H9 (cell line): ENCODE data around the gene GSAP. TPM values are rescaled to one million over a fixed set of nuclear protein-coding genes. Genes with fewer than 3 reads are reported as not detected.

Experiments used
- DNase-seq: peaks from one replicate; pipeline ENCODE4 v3.0.0-alpha.2; 2017
- H2AFZ ChIP-seq: one replicate; pipeline ENCODE4 v1.6.1; 2013; ENCODE audit warnings: mild to moderate bottlenecking, low read length, control low read depth, moderate library complexity
- H2AK5ac ChIP-seq: 2 replicates; pipeline ENCODE4 v1.6.1; 2013; ENCODE audit warnings: low read length, control low read depth, mixed read lengths; ENCODE audit not compliant: insufficient read length
- H2BK120ac ChIP-seq: one replicate; pipeline ENCODE4 v1.6.1; 2013; ENCODE audit warnings: low read depth, mild to moderate bottlenecking, low read length, control low read depth, inconsistent platforms; ENCODE audit not compliant: poor library complexity, severe bottlenecking
- H2BK12ac ChIP-seq: 2 replicates; pipeline ENCODE4 v1.6.1; 2013; ENCODE audit warnings: low read length, control low read depth, mixed read lengths, low read depth; ENCODE audit not compliant: insufficient read length
- H2BK15ac ChIP-seq: 2 replicates; pipeline ENCODE4 v1.6.1; 2013; ENCODE audit warnings: low read depth, low read length, control low read depth
- H2BK20ac ChIP-seq: one replicate; pipeline ENCODE4 v1.6.1; 2013; ENCODE audit warnings: low read depth, mild to moderate bottlenecking, low read length, control low read depth, inconsistent platforms; ENCODE audit not compliant: poor library complexity, severe bottlenecking
- H2BK5ac ChIP-seq: 2 replicates; pipeline ENCODE4 v1.6.1; 2013; ENCODE audit warnings: low read length, control low read depth, mixed read lengths; ENCODE audit not compliant: insufficient read length
- H3K14ac ChIP-seq: 2 replicates; pipeline ENCODE4 v1.6.1; 2013; ENCODE audit warnings: low read length, control low read depth; ENCODE audit not compliant: insufficient read depth
- H3K18ac ChIP-seq: 2 replicates; pipeline ENCODE4 v1.6.1; 2013; ENCODE audit warnings: low read depth, mild to moderate bottlenecking, mixed read lengths, low read length, control low read depth; ENCODE audit not compliant: insufficient read length
- H3K23ac ChIP-seq: 2 replicates; pipeline ENCODE4 v1.6.1; 2013; ENCODE audit warnings: low read length, control low read depth, mixed read lengths, low read depth; ENCODE audit not compliant: insufficient read length
- H3K23me2 ChIP-seq: 2 replicates; pipeline ENCODE4 v1.6.1; 2013; ENCODE audit warnings: low read depth, mild to moderate bottlenecking, mixed read lengths, low read length, control low read depth; ENCODE audit not compliant: insufficient read length, poor library complexity, severe bottlenecking
- H3K27ac ChIP-seq: 2 replicates; pipeline ENCODE4 v1.5.1; 2013; ENCODE audit warnings: low read length, control low read depth, mixed read lengths, low read depth; ENCODE audit not compliant: insufficient read length
- H3K27me3 ChIP-seq: 2 replicates; pipeline ENCODE4 v1.6.1; 2013; ENCODE audit warnings: low read length, control low read depth, inconsistent platforms; ENCODE audit not compliant: insufficient read depth
- H3K4ac ChIP-seq: 2 replicates; pipeline ENCODE4 v1.6.1; 2013; ENCODE audit warnings: low read depth, mild to moderate bottlenecking, control low read depth, inconsistent platforms, low read length, moderate library complexity
- H3K4me1 ChIP-seq: 2 replicates; pipeline ENCODE4 v1.6.1; 2013; ENCODE audit warnings: low read length, control low read depth, inconsistent platforms; ENCODE audit not compliant: insufficient read depth
- H3K4me2 ChIP-seq: 2 replicates; pipeline ENCODE4 v1.6.1; 2013; ENCODE audit warnings: low read length, control low read depth, mixed read lengths; ENCODE audit not compliant: insufficient read length, insufficient read depth
- H3K56ac ChIP-seq: 2 replicates; pipeline ENCODE4 v1.6.1; 2013; ENCODE audit warnings: low read depth, mild to moderate bottlenecking, mixed read lengths, low read length, control low read depth; ENCODE audit not compliant: insufficient read length
- H3K79me1 ChIP-seq: 2 replicates; pipeline ENCODE4 v1.6.1; 2013; ENCODE audit warnings: low read depth, mild to moderate bottlenecking, moderate library complexity, low read length, control low read depth, inconsistent platforms; ENCODE audit not compliant: insufficient read depth, poor library complexity, severe bottlenecking
- H3K79me2 ChIP-seq: 2 replicates; pipeline ENCODE4 v1.6.1; 2013; ENCODE audit warnings: low read length, control low read depth, inconsistent platforms; ENCODE audit not compliant: insufficient read depth
- H3K9ac ChIP-seq: 2 replicates; pipeline ENCODE4 v1.6.1; 2013; ENCODE audit warnings: low read length, control low read depth, mixed read lengths; ENCODE audit not compliant: insufficient read length; ENCODE audit errors: extremely low read depth
- H3K9me3 ChIP-seq: one replicate; pipeline ENCODE4 v1.6.1; 2013; ENCODE audit warnings: low read depth, low read length, inconsistent platforms; ENCODE audit not compliant: control insufficient read depth
- H3T11ph ChIP-seq: one replicate; pipeline ENCODE4 v1.6.1; 2013; ENCODE audit warnings: mild to moderate bottlenecking, low read length, control low read depth, inconsistent platforms
- H4K20me1 ChIP-seq: one replicate; pipeline ENCODE4 v1.6.1; 2013; ENCODE audit not compliant: control insufficient read depth, insufficient read length, insufficient read depth
- H4K5ac ChIP-seq: 2 replicates; pipeline ENCODE4 v1.6.1; 2013; ENCODE audit warnings: low read depth, mild to moderate bottlenecking, mixed read lengths, low read length, control low read depth; ENCODE audit not compliant: insufficient read length
- H4K8ac ChIP-seq: replicated peaks from 2 replicates; pipeline ENCODE4 v1.6.1; 2013; ENCODE audit warnings: low read length, control low read depth, mixed read lengths, low read depth; ENCODE audit not compliant: insufficient read length
- H4K91ac ChIP-seq: 2 replicates; pipeline ENCODE4 v1.6.1; 2013; ENCODE audit warnings: low read depth, mild to moderate bottlenecking, moderate library complexity, mixed read lengths, low read length, control low read depth; ENCODE audit not compliant: insufficient read length
- H3K27ac Mint-ChIP-seq, 3 experiments: 2 replicates in 2 of 3; 3 replicates in 1 of 3; pipeline ENCODE4 v1.8.0; 2020 to 2021; ENCODE audit warnings: mixed read lengths in 3 of 3, mild to moderate bottlenecking in 1 of 3, moderate library complexity in 1 of 3
- H3K27me3 Mint-ChIP-seq: 2 replicates; pipeline ENCODE4 v1.8.0; 2021; ENCODE audit warnings: low read depth, mild to moderate bottlenecking, moderate library complexity, mixed read lengths
- H3K36me3 Mint-ChIP-seq, 3 experiments: 2 replicates in 2 of 3; 3 replicates in 1 of 3; pipeline ENCODE4 v1.8.0; 2020 to 2021; ENCODE audit warnings: low read depth in 3 of 3, mixed read lengths in 3 of 3; ENCODE audit not compliant: insufficient read depth in 1 of 3
- H3K4me1 Mint-ChIP-seq, 2 experiments: 2 replicates each; pipeline ENCODE4 v1.8.0; 2020; ENCODE audit warnings: mixed read lengths in 2 of 2
- H3K4me3 Mint-ChIP-seq, 2 experiments: 2 replicates in 1 of 2; 3 replicates in 1 of 2; pipeline ENCODE4 v1.8.0; 2020 to 2021; ENCODE audit warnings: mild to moderate bottlenecking in 2 of 2, mixed read lengths in 2 of 2, moderate library complexity in 1 of 2
- H3K9me3 Mint-ChIP-seq, 2 experiments: 2 replicates in 1 of 2; 3 replicates in 1 of 2; pipeline ENCODE4 v1.8.0; 2020; ENCODE audit warnings: mild to moderate bottlenecking in 2 of 2, mixed read lengths in 2 of 2, moderate library complexity in 1 of 2
- CTCF ChIP-seq: fragments of 200-600 bp; sonication (generic); conservative IDR thresholded peaks from 3 replicates; pipeline ENCODE4 v1.8.0; 2021; ENCODE audit warnings: antibody characterized with exemption, mild to moderate bottlenecking
- WGBS: extraction: QIAGEN DNeasy Blood & Tissue Kit; methylation state at CpG from one replicate; pipeline ENCODE4 v1.1.7; 2013; ENCODE audit warnings: missing lambda C conversion rate, low lambda C conversion rate, mixed read lengths; ENCODE audit not compliant: insufficient read length; ENCODE audit errors: extremely low coverage; 5-methylcytosine and 5-hydroxymethylcytosine counted together
- total RNA-seq: library from RNA; stranded (reverse); gene quantifications from 2 replicates; pipeline ENCODE4 v1.2.1, GENCODE V29; 2021

The GSAP gene
- total RNA-seq, 1 experiment from 2014 or later, result 1.9 TPM

- H3K4me3 Mint-ChIP-seq, result no peak overlapping the region
These were observed 29.9 kb downstream of the GSAP start for GRCh38 chr7:77386165-77386822.

More at GRCh38 chr7:77386165-77386822, 29.9 kb downstream of the GSAP start:
- H3K4ac ChIP-seq, result no peak overlapping the region
- no CpG with 5 or more reads among the region's 7 CpGs for WGBS
- H4K5ac ChIP-seq, result no peak overlapping the region
- no peak overlapping the region for H4K91ac ChIP-seq
- H2BK15ac ChIP-seq, result no peak overlapping the region
- H2AFZ ChIP-seq, result no peak overlapping the region
- H3K56ac ChIP-seq, result no peak overlapping the region
- H3K4me1 ChIP-seq, result peaks cover 5% of the 10 kb centered on the region
- no peak overlapping the region for H2BK20ac ChIP-seq
- no peak overlapping the region for H4K8ac ChIP-seq
- H2BK120ac ChIP-seq, result no peak overlapping the region
- no peak overlapping the region for H3K18ac ChIP-seq
- no peak overlapping the region for H2BK12ac ChIP-seq
- H3K14ac ChIP-seq, result no peak overlapping the region
- TF ChIP-seq CTCF, result no peak
- no peak overlapping the region for H2BK5ac ChIP-seq
- no peak for DNase-seq
- H2AK5ac ChIP-seq, result no peak overlapping the region
- no peaks in the 10 kb centered on the region for H3K9me3 Mint-ChIP-seq
- no peaks in the 10 kb centered on the region for H3K36me3 Mint-ChIP-seq
- no peak overlapping the region for H3T11ph ChIP-seq
- H3K9ac ChIP-seq, result no peak overlapping the region
- no peaks in the 10 kb centered on the region for H4K20me1 ChIP-seq
- no peaks in the 10 kb centered on the region for H3K27me3 Mint-ChIP-seq
- no peaks in the 10 kb centered on the region for H3K27me3 ChIP-seq
- peaks cover 18 to 19% of the 10 kb centered on the region in 2 experiments for H3K4me1 Mint-ChIP-seq
- H3K27ac Mint-ChIP-seq, result no peak overlapping the region
- H3K9me3 ChIP-seq, result no peaks in the 10 kb centered on the region
- no peak overlapping the region for H3K23ac ChIP-seq
- no peak overlapping the region for H3K27ac ChIP-seq
- no peaks in the 10 kb centered on the region for H3K79me2 ChIP-seq
- no peak overlapping the region for H3K4me2 ChIP-seq
- H3K79me1 ChIP-seq, result no peaks in the 10 kb centered on the region
- no peaks in the 10 kb centered on the region for H3K23me2 ChIP-seq
